ENCODE measurements around the gene ZNF528.

Gene ZNF528

GRCh38 chr19:52397310-52398080 lies at the start of gene ZNF528:
Gene ZNF528, plus strand, starts transcription at chr19:52397849. Its CDS starts 4,165 bp downstream, at chr19:52402014.
- DNase-seq, result peak; percentile 94

GRCh38 chr19:52351512-52351911 lies 46.1 kb upstream of the ZNF528 start:
- DNase-seq, result peak; percentile 7

GRCh38 chr19:52366414-52366824 lies 31.2 kb upstream of the ZNF528 start:
- DNase-seq, result no peak

DNA sequence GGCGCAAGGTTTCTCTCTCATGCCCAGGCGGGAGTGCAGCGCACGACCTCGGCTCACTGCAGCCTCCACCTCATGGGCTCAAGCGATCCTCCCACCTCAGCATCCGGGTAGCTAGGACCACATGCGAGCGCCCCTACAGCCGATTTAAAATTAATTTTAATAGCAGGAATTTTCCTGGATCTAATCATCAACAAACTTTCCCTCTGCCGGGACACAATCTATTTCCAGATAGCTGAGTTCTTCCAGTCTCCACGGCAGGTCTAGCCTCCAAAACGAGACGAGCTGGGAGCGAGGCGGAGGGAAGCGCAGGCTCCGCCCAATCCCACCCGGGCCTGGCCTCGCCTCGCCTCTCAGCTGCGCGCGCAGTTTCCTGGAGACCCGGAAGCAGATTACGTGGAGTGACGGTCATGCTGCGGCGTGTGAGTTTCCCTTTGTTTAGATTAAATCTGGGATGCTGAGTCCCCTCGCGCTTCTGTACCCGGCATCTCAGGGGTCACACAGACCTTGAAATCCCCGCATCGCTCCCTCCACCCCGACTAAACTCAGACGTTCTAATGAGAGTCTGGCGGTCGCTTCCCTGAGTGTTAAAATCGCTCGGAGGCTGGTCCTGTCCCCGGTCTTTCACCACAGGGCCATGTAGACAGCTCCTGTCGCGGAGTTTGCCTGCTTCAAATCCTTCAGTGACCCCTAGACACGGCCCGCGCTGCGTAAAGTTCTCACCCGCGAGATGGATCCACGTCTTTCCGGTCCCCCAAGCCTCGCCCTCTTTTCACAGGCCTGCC lies 27.9 kb upstream of the ZNF528 start, which contains the start of gene ZNF880:
Gene ZNF880, plus strand, starts transcription at position 365 of the 782 bp plus-strand sequence. Its CDS starts 43 bp downstream, at position 408.
- peak; percentile 92 for DNase-seq

DNA sequence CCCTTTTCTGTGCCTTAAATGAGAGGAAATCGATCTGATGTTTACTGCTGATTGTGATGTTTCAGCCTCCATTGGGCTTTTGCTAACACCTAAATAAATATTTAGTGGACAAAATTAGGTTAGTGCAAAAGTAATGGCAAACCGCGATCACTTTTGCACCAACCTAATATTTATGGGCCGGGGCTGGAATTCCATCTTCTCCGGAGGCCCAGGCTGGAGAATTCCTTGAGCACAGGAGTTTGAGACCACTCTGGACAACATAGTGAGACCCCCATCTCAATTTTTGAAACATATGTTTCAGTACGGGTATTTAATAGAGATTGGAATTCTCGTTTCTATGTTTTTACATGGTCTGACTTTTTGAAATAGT lies 27.3 kb upstream of the ZNF528 start:
- DNase-seq, result no peak

GRCh38 chr19:52391135-52391534 lies 6.5 kb upstream of the ZNF528 start:
- DNase-seq, result no peak

DNA sequence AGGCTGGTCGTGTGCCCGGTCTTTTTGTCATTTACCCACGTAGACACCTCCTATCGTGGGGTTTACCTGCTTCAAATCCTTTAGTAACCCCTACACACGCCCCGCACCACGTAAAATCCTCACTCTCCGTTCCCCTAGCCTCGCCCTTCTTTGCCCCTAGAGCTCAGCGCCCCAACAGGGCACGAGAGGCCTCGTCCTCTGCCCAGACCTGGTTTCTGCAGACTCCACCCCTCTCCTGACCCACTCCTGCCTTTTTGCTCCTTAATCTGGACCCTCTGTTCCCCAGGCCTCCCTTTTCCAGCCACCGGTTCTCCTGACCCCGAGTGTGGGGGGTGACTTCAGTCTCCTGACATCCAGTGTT lies 412 bp downstream of the ZNF528 start:
- peak; percentile 22 for DNase-seq

- no peak for DNase-seq
These were observed 12.6 kb downstream of the ZNF528 start for GRCh38 chr19:52410276-52410675.

GRCh38 chr19:52415711-52416110 lies 18.1 kb downstream of the ZNF528 start:
- DNase-seq, result no peak

DNA sequence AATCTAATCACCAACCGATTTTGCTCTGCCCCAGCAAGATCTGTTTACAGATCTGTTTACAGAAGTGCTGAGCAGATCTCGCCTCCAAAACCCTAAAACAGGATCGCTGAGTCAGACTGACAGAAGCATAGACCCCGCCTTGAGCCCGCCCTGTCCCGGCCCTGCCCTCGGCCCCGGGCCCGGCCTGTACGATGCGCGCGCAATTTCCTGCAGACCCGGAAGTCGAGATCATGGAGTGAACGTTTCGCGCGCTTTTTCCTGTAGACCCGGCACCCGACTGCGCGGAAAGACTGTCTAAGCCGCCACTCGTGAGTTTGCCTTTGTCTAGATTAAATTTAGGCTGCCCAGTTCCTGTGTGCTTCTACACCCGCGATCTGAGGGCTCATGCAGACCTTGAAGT lies 31.3 kb downstream of the ZNF528 start, which contains the start of gene ZNF534:
Gene ZNF534, plus strand, starts transcription at position 212 of the 400 bp plus-strand sequence. CDS start 2,327 bp downstream, outside the sequence.
- no peak for DNase-seq

DNA sequence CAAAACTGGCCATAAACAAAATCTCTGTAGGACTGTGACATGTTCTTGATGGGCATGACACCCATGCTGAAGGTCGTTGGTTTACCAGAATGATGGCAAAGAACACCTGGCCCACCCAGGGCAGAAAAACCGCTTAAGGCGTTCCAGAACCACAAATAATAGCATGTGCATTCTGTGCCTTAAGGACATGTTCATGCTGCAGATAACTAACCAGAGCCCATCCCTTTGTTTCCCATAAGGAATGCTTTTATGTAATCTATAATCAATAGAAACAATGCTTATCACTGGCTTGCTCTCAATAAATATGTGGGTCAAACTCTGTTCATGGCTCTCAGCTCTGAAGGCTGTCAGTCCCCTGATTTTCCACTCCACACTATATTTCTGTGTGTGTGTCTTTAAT lies 44.5 kb downstream of the ZNF528 start:
- DNase-seq, result no peak

DNA sequence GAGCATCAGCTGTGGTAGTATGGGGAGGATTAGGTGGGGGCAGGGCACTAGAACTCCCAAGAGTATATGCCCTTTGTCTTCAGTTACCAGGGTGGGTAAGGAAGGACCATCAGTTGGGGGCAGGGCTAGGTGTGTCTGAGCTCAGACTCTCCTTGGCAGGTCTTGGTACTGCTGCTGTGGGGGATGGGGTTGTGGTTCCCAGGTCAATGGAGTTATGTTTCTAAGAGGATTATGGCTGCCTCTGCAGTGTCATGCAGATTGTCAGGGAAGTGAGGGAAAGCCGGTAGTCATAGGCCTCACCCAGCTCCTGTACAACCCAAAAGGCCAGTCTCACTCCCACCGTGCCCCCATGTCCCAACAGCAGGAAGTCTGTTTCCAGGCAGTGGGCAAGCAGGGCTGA lies 46.9 kb downstream of the ZNF528 start:
- DNase-seq, result no peak

DNA sequence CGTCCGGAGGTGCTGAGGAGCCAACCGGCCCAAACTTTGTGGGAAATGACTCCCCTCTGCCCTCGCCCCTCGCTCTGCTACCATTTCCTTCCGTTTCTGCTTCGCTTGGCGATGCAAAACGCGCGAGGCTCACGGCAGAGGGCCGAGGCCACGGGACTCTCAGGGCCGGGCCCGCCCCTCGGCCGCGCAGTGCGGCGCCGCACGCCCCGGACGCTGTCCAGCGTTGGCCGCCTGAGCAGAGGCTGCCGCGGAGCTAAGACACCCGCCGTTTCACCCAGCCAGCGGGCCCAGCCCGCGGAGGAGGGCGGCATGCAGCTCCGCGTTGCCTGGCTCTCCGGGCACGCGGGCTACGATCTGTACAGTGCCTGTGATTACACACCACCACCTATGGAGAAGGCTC lies 53.6 kb downstream of the ZNF528 start:
- DNase-seq, result no peak

DNA sequence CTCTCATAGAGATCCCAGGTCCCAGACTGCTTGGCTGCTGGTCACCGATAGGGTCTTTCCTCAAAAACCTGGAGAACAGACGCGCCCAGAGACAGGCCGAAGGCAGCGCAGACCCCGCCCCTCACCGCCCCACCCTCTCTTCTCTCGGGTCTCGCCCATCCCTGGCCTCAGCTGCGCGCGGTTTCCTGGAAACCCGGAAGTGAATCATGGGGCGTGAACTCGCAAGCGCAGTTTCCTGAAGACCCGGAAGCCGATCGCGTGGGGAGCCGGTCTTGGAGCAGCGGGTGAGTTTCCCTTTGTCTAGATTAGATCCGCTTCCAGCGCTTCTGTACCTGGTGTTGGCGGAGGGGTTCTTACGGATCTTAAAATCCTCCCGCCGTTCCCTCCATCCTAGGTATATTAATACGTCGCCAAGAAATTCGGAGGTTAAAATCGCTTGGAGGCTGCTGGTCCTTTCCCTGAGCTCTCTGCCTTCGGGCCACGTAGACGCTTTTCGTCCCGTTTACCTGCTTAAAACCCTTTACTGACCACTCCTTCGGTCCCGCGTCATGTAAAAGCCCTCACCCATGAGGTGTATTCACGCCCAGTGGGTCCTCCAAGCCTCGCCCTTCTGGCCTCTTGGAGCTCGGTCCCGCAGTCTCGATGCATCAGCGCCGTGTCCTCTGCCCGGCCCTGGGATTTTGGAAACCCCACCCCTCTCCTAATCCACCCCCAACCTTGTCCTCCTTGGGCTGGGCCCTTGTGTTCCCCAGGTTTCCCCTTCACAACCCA lies 55.9 kb downstream of the ZNF528 start, which contains the start of gene ZNF578:
Gene ZNF578, plus strand, starts transcription at position 230 of the 771 bp plus-strand sequence. CDS start 48,293 bp downstream, outside the sequence.
- DNase-seq, result peak; percentile 74

DNA sequence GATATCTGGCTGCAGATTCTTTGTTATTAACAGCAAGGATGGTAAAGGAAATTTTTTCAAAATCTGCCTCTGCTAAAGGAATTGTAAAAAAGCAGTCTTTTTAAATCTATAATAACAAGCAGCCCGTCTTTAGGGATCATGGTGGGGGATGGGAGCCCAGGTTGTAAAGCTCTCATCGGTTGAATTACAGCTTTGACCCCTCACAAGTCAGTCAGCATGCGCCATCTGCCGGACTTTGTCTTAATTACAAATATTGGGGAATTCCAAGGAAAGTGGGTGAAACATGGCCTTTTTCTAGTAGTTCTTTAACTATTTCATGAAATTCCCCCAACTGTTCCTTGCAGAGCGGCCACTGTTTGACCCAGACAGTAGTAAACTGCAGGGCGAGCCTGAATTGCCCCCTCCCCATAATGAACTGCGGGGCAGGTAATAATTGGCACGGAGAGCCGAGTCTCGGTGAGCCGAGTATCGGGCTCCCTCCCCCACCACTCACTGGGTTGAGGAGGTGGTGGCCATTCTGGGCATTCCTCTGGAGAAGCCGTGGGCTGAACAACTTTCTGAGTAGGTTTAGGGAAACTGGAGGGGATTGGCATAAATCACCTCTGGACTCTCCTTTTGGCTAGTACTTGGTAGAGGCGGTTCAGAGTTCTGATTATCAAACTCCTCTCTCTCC lies 67.3 kb downstream of the ZNF528 start:
- no peak for DNase-seq
